ENCODE data around the gene DOCK2.

Gene DOCK2

GRCh38 chr5:169637085-169637548 is at the start of gene DOCK2:
Gene DOCK2, plus strand, starts transcription at chr5:169637275. Its CDS starts 52 bp downstream, at chr5:169637327.
- H3K27ac ChIP-seq: no peak within 1 kb of the TSS
- no peak for TF ChIP-seq CTCF (conservative IDR thresholded peaks at IDR 0.05)

GRCh38 chr5:169590602-169591001 is 46.5 kb upstream of the DOCK2 start:
- TF ChIP-seq CTCF (conservative IDR thresholded peaks at IDR 0.05): no peak
- H3K27ac ChIP-seq: no peak overlapping the region

GRCh38 chr5:169591636-169592035 is 45.4 kb upstream of the DOCK2 start:
- H3K27ac ChIP-seq: no peak overlapping the region

GRCh38 chr5:169592937-169593650 is 44.0 kb upstream of the DOCK2 start:
- TF ChIP-seq CTCF (conservative IDR thresholded peaks at IDR 0.05): no peak
- no peak overlapping the region for H3K27ac ChIP-seq

More at GRCh38 chr5:169591636-169592035, 45.4 kb upstream of the DOCK2 start:
- no peak for TF ChIP-seq CTCF (conservative IDR thresholded peaks at IDR 0.05)

- TF ChIP-seq CTCF (conservative IDR thresholded peaks at IDR 0.05): no peak
- no peak overlapping the region for H3K27ac ChIP-seq
Observed at GRCh38 chr5:169595172-169595820, 41.8 kb upstream of the DOCK2 start.

GRCh38 chr5:169599451-169599850 is 37.6 kb upstream of the DOCK2 start:
- no peak for TF ChIP-seq CTCF (conservative IDR thresholded peaks at IDR 0.05)
- no peak overlapping the region for H3K27ac ChIP-seq

- H3K27ac ChIP-seq: no peak overlapping the region
- TF ChIP-seq CTCF (conservative IDR thresholded peaks at IDR 0.05): no peak
Observed at GRCh38 chr5:169602535-169602934, 34.5 kb upstream of the DOCK2 start.
